Measurements from ENCODE around the gene VWA8.
"Not testable (repeated sequence)": the region's sequence is repeated elsewhere in the genome, so short reads cannot be mapped to it uniquely, and the experiment has no call there.

Gene VWA8

GRCh38 chr13:41580345-41580744 is 380.6 kb downstream of the VWA8 start:
- DNase-seq (ENCODE audit: low read depth) = no peak

GRCh38 chr13:41579881-41580280 is 381.0 kb downstream of the VWA8 start:
- DNase-seq (ENCODE audit: low read depth) = no peak

DNA sequence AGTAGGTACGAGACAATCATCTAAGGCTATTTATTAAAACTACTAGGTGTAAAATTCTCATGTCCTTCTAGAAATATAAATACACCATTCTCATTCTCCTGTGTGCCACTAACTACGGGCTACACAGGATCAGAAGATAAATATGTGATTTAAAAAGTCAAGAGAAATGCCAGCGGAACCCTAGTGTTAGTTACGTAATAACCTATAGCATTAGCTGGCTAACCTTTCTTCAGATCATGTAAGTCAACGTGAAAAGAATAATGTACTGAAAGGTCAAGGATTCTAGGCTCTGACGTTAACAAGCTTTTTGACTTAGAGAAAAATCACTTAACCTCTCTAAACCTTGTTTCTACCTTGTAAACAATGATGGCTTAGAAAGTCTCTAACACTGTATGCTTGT is 381.7 kb downstream of the VWA8 start:
- no peak for DNase-seq (ENCODE audit: low read depth)

GRCh38 chr13:41578371-41578770 is 382.5 kb downstream of the VWA8 start:
- DNase-seq (ENCODE audit: low read depth) = no peak

DNA sequence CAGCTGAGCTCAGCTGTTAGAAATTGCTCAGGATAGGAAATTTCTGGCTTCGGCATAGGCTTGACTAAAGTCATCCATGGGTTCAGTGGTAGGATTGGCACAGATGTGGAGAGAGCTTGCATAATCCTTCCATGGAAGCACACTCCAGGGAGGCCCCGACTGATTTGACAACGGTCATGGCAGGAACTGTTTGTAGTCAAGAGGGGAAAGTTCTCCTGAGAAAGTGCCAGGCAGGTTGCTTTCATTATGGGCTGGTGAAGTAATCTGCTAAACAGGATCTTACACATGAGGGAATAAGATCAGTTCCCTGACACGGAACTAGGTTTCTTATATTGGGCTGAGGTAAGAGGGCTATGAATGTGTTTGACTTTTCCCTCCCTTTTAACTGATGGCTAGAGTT is 383.5 kb downstream of the VWA8 start:
- no peak for DNase-seq (ENCODE audit: low read depth)

- DNase-seq (ENCODE audit: low read depth) = not testable (repeated sequence)
Observed at GRCh38 chr13:41573640-41574039, 387.3 kb downstream of the VWA8 start.

GRCh38 chr13:41571817-41572340 is 389.0 kb downstream of the VWA8 start:
- DNase-seq (ENCODE audit: low read depth) = not testable (repeated sequence)

DNA sequence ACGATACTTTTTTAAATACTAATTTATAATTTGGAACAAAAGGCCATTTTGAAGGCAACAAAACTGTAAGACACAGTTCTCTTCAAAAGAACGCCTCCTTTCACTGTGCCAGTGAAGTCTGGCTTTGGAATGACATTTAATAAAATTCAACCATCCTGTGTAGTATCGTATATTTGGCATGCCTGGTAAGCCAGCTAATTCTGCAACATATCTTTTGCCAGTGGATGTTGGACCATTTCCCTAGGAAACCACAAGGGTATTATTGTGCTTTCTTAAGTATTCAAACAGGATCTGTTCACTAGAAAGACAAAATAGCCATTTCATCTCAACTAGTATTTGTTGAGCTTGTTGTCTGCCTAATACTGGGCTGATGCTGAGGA is 391.9 kb downstream of the VWA8 start:
- DNase-seq (ENCODE audit: low read depth) = no peak

DNA sequence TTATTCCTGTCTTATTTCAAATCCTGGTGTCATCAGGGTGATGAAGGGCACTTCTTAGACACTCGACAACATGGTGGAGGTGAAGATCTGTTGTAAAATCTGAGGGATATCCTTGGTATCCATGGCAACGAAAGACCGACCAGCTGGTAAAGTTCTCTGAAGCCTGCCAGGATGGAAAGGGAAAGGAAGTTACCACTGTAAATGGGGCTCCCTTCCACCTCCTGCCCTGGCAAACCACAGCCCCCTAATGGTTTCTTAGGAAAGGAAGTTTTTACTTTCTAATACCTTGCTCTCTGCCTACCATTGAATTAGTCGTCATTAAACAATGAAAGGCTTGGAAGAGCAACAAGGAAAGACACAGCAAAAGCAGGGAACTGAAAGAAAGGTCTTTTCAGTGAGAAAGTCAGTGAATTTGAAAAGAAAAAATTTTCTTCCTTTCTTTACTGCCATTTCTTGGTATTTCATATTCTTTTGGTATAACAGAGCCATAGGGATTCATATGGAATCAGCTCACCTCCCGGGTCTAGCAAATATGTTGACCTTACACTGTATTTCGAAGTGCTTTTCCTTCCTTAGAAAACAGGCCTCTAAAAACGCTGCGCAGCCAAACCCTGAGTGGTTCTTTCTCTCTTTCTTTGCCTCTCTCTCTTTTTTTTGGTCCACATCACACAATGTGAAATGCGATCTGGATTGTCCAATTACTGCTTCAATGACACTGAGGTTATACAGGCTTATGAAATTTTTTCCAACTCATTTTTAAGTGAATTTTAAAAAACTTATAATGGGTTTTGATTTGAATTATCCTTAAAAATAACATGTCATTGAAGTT is 392.6 kb downstream of the VWA8 start:
- no peak for DNase-seq (ENCODE audit: low read depth)

- no peak for DNase-seq (ENCODE audit: low read depth)
Observed at GRCh38 chr13:41567363-41567762, 393.5 kb downstream of the VWA8 start.

DNA sequence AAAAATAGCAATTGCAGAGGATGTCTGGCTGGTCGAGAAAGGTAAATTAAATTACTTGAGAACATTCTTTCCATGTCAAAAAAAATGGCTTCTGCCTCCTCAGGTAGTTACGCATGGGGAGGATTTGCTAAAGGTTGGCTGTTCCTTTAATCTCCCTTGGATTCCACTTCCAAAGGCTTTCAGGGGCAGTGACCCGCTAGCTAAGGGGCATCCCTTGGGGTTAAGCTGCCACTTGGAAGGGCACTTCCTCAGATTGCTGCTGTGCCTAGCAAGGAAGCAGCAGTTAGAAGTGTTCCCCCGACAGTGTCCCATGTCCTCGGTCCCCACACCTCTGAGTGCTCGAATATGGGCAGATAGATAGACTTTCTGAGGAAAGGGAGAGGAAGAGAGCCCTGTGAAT is 395.1 kb downstream of the VWA8 start:
- no peak for DNase-seq (ENCODE audit: low read depth)

DNA sequence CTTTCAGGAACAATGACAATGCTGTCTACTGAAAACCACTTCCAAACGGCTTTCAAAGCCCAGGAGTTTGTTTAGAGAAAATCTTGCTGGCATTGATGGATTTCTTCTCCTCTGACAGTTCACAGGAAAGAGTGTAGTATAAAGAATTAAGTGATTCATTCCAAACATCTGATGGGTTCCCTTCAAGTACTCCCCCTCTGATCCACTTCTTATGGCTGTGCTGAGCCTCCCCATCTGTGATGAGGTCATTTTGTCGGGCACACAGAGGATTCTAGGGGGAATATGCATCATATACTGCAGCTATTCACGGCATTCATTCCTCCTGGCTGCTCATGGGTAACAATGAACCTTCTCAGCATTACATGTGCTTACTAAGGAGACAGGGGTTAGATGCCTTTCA is 395.7 kb downstream of the VWA8 start:
- DNase-seq (ENCODE audit: low read depth) = no peak

- DNase-seq (ENCODE audit: low read depth) = no peak
Observed at GRCh38 chr13:41563984-41564365, 396.9 kb downstream of the VWA8 start.

GRCh38 chr13:41563341-41563983 is 397.4 kb downstream of the VWA8 start:
- DNase-seq (ENCODE audit: low read depth) = no peak

- no peak for DNase-seq (ENCODE audit: low read depth)
Observed at GRCh38 chr13:41562541-41563178, 398.2 kb downstream of the VWA8 start.

GRCh38 chr13:41562083-41562482 is 398.8 kb downstream of the VWA8 start:
- DNase-seq (ENCODE audit: low read depth) = no peak

DNA sequence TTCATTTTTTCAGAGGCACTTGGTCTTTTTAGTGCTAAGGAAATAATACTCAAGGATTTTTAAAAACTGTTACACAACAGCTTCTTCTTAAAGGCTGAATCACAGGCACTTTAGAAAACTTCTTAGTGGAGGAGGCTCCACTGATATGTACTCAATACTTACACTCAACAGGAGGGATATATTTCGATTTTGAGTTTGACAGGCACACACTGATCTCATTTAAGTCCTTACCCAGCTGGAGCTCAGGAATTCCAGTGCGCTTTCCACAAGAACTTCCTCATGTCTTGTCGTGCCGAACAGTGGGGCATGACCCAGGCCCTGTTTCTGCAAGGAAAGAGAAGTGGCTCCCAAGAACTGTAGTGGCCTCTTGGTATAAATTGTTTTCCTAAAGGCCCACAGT is 399.7 kb downstream of the VWA8 start:
- no peak for DNase-seq (ENCODE audit: low read depth)

GRCh38 chr13:41558781-41559560 is 401.9 kb downstream of the VWA8 start:
- no peak for DNase-seq (ENCODE audit: low read depth)

DNA sequence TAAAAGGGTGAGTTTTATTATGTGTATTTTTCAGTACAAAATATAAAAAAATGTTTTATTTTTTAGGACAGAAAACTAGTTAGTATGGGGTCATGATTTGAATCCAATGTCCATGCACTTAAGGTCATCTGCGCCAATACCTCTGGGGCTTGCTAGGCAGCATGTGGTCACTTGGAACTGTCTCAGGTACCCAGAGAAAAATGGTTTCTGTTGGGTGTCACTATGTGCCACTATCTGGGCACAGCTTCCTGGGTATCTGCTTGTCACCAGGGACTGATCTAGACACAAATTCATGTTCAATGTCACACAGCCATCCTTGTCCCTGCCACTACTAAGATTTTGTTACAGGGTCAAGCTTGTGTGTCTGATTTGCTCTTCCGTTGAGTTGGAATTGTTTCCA is 403.2 kb downstream of the VWA8 start:
- no peak for DNase-seq (ENCODE audit: low read depth)

DNA sequence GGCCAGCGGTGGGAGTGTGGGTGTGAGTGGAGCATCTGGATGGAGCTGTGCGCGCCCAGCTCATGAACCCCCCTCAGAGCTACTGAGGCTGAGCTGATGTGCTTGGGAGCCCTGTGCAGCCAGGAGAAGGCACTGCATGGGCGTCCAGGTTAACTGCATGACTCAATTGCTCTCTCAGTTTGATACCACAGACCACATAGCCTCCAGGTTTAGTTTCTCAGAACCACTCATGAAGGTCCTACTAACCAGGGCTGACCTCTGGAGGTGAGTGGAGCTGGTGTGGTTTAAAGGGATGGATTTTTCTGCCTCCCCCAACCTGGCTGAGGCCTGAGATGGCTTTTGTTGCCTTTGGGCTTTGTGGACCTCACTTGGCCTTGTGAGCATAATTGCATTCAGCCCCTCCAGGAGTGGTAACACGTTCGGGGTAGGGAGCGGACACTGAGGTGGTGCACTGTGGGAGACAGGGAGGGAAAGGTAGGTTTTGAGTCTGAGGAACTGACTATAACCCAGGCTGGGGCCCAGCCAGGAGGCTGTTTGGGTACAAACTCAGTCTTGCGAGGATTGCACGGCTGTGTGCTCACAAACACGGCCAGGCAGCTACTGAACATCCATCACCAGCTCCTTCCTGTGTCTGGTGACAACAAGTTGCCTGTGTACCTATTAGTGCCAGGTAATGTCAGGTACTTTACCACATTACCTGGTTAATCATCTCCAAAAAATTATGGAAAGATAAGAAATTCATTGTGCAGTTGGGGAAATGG is 406.1 kb downstream of the VWA8 start:
- DNase-seq (ENCODE audit: low read depth) = no peak

DNA sequence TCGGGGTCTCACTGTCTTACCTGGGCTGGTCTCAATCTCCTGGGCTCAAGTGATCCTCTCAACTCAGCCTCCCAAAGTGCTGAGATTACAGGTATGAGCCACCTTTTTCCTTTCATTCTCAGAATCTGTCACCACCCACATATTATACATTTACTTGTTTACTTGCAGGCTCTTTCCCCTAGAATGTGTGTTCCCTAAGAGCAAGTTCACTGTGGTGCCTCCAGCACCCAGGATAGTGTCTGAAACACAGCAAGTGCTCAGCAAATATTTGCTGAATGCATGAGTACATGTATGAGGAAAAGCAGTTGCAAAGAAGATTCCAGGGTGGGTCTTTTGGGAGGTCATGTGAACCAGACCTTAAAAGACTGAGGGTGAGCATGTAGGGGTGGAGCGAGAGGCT is 406.7 kb downstream of the VWA8 start:
- no peak for DNase-seq (ENCODE audit: low read depth)

GRCh38 chr13:41552031-41552430 is 408.9 kb downstream of the VWA8 start:
- DNase-seq (ENCODE audit: low read depth) = no peak

Measured in T-helper 22 cell (primary cell).